ACHN (cell line): Measurements from ENCODE around the gene MED15.
"Not testable (repeated sequence)": the region's sequence is repeated elsewhere in the genome, so short reads cannot be mapped to it uniquely, and the experiment has no call there.

Experiments used
- DNase-seq: peaks from one replicate; pipeline ENCODE4 v3.0.0-alpha.2; 2015
- in situ Hi-C: cut with HindIII; loops from 2 replicates; pipeline ENCODE4 v1.10.0; 2017; ENCODE audit warnings: low sequenced_read_pairs, low pct_ligation_motif_present, low pct_unique_long_range_greater_than_20kb

The MED15 gene

GRCh38 chr22:20506543-20507252 is 712 bp upstream of the MED15 start:
- no peak for DNase-seq
- in situ Hi-C loops: no loop called here

GRCh38 chr22:20508067-20508755 is 801 bp downstream of the MED15 start:
- DNase-seq, in situ Hi-C loops: not testable (repeated sequence)

DNA sequence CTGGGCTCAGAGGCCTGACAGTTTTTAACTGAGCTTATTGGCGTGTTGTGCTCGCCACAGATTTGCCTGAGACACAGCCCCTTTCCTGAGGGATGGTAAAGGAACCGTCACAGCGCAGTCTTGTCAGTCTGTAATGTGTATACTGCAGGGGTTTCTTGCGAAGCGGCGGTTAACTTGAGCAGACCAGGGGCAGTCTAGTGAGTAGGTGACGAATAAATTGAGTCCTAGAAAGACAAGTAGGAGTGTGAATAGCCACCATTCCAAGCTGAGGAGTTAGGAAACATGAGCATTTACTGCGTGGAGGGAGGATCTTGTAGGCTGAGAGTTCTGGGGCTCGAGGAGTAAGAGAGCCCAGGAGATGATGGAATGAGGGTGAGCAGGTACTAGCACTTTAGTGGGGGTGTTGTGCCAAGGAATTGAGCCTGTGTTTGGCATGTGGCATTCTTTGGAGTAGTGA is 1.4 kb downstream of the MED15 start:
- in situ Hi-C loops: no loop called here
- no peak for DNase-seq

DNA sequence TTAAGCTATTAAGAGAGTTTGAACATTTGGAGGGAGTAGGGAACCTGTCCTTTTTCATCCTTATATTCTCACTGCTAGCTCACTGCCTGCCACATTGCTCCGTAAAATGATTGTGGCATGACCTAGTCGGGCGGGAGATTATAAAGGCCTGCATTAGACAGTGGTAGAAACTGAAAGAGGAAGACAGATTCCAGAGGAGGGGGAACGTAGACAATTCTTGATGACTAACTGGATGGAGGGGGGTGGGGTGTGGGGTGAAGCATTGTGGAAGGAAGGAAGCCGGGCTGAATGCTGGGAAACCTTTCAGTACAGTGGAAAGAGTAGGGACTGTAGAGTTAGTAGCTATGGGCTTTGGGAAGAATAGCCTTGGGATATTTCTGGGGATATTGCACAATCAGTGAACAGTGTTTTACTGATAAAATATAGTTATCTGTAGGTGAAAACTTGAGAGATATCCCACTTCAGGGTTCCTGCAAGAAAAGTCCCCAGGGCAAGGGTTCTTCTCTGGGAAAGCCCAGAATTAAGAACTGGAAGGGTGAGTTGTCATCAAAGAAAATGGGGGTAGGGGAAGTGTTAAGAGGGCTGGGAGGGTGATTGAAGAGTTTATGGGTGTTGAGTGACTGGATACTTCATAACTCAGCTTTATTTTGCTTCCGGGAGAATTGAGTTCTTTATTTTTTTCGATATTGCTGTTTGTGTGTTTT is 2.1 kb downstream of the MED15 start:
- in situ Hi-C loops: no loop called here
- DNase-seq: peak; percentile 89

DNA sequence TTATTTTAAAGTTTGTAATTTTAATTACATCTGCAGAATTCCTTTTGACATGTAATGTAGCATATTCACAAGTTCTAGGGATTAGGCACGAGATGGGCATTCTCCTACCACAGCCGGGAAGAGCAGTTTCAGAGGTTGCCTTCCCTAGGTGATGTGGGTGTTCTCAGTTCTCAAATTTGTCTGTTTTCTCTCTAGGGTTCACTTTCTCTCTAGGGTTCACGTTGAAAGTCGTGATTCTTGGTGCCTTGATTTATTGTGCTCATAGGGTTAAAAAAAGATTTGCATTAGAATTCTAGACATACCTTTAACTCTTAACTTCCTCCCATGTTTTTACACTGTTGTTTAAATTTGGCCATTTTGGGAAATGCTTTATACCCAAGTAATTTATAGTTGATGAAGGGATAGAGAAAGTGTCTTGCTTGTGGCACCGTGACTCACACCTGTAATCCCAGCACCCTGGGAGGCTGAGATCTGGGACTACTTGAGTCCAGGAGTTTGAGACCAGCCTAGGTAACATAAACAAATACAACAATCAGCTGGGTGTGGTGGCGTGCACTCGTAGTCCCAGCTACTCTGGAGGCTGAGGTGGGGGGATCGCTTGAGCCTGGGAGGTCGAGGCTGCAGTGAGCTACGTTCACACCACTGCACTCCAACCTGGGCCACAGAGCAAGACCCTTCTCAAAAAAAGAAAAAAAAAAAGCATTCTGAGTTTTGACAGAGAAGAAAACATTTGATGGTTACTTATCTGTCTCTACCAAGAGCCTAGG is 3.6 kb downstream of the MED15 start:
- in situ Hi-C loops: no loop called here
- DNase-seq: no peak

DNA sequence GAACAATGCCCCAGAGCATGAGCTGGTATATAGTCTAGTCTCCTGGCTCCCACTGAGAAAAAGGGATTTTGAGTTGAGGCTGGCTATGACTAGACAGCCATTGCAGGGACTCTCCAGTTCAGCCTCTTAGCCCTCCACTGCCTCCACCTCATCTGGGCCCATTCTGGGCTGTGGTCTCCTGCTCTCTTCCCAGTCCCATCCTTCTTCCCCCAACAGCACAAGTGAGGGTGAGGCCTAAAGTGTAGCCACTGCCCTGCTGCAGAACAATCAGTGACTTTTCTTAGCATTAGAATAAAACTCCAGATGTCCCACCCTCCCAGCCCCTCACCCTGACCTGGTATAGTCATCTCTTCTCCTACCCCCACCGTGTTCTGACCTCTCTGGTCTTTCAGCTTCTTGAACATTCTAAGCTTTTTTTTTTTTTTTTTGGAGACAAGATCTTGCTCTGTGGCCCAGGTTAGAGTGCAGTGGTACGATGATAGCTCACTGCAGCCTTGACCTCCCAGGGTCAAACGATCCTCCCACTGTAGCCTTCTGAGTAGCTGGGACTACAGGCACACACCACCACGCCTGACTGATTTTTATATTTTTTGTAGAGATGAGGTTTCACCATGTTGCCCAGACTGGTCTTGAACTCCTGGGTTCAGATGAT is 4.3 kb downstream of the MED15 start:
- in situ Hi-C loops: no loop called here
- DNase-seq: no peak

- DNase-seq: no peak
- in situ Hi-C loops: no loop called here
These were observed 7.4 kb downstream of the MED15 start for GRCh38 chr22:20514658-20515406.

DNA sequence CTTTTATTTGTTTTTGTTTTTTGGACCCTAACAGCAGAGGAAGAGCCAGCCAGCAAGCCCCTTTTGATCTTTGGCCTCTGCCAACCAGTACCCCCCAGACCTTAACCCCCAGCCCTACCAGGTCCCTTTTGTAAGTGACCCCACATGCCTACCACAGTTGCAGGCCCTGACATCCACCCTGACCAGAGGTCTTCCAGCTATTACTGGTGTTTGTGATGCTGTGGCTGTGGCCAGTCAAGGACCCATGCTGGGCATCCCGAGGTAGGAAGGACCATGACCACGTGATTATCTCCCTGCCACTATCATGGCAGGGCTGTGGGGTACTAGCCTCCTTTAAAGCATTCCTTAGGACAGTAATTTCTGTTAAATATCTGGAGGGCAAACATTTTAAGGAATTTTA is 9.0 kb downstream of the MED15 start:
- in situ Hi-C loops: no loop called here
- DNase-seq: no peak

DNA sequence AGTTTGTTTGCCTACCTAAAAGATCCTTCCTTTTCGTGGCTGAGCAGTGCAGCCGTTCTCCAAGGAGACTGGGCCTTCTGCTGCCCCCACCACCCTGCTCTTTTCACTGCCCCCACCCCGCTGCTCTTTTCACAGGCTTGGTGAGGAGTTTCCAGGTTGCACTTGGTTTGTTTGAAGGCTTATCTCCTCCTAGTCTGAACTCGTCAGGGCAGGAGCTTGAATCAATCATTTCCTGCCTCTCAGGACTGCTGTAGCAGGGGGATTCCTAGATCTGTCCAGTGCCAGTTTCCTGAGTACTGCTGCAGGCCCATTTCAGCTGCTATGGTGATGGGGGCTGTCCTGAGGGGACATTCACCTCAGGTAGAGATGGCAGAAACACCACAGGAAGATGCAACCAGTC is 10.0 kb downstream of the MED15 start:
- in situ Hi-C loops: no loop called here
- no peak for DNase-seq

GRCh38 chr22:20517841-20518592 is 10.6 kb downstream of the MED15 start:
- in situ Hi-C loops: no loop called here
- DNase-seq: no peak

DNA sequence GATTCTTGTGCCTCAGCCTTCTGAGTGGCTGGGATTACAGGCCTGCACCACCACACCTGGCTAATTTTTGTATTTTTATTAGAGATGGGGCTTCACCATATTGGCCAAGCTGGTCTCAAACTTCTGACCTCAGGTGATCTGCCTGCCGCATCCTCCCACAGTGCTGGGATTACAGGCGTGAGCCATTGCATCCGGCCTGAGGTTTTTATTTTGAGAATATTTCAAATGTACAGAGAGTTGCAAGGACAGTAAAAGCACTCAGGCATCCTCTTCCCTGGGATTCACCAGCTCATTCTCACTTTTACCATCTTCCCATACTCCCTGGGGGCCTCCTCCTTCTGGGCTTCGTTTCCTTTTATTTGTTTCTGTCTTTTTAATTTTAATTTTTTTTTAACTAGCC is 12.1 kb downstream of the MED15 start:
- in situ Hi-C loops: no loop called here
- no peak for DNase-seq

DNA sequence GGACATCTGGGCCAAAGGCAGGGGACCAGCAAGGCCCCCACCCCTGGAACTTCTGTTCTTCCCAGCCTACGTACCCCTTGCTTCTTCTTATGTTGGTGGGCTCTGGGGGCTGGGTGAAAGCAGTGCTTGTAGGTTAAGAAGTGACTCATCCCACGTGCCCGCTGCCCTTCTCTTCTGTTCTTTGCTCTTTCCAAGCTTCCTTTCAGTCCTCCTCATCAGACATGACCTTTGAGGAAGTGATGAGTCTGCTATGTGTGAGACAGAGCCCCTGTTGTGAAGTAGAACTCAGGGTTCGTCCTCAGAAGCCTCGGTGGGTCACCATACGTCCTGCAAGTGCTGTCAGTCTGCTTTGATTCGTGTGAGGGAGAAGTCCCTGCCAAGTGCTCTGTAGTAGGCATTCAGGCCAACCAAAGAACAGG is 12.7 kb downstream of the MED15 start:
- DNase-seq: no peak
- in situ Hi-C loops: no loop called here

GRCh38 chr22:20522134-20523004 is 15.0 kb downstream of the MED15 start:
- DNase-seq: no peak
- in situ Hi-C loops: no loop called here

DNA sequence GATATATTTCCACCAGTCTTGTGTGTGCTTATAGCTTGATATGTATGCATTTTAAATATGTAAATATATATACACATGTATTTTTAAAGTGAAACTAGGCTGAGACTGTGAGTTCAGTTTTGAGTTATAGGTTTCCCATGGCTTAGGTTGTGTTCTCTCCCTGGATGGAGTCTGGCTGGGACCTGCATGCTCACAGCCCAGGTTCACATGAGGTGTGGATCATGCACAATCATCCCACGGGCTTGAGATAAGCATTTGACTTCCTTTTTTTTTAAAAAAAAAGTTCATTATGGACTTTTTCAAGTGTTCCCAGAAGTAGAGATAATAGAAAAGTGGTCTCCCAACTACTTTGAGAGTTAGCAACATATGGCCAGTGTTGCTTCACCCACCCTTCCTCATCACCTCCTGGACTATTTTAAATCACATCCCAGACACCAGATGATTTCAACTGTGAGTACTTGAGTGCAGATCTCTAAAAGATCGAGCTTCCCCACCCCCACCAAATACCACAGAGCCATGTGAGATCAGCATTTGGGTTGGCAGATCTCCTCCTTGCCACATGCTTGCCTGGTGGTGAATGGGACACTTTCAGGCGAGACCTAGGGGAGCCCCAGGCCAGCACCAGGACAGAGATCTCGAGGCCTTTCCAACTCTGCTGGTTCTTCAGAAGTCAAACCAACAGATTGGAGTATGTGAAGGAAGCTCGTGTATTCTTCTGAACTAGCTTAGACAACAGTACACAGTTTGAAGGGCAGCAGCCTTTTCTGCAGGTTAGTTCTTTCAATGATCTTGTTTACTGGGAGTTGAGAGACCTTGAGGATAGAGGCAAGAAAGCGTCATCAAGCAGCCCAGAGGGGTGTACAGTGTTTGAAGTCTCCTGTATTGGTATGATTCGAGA is 15.9 kb downstream of the MED15 start:
- no peak for DNase-seq
- in situ Hi-C loops: no loop called here

DNA sequence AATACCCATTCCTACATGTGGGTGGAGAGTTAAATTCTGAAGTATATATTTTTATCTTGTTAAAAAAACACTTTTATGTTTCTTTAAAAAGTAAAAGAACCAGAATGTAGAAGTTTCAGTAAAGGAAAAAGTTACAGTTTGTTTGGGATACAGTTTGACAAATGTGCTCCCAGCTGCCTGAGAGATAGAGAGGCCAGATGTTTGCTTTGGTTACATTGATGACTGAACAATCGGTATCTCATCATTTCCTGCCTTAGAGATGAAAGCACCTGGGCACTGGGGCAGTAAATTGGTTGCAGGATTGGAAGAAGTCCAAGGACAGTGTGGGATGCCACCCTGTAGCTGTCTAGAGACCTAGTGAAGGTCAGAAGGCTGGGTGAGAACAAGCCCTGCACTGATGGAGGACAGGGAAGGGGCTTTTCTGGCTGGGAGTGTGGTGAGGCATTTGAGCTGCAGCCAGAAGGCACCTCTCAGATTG is 16.6 kb downstream of the MED15 start:
- peak; percentile 15 for DNase-seq
- in situ Hi-C loops: no loop called here
